GM21423 (cell line): ENCODE results near the gene DIAPH3.

Experiments
- ATAC-seq: cut with Tn5 transposase; IDR thresholded peaks from one replicate; pipeline ENCODE4 v1.9.1; 2021; ENCODE audit warnings: mild to moderate bottlenecking, moderate library complexity; ENCODE audit not compliant: unreplicated experiment

Gene DIAPH3

GRCh38 chr13:60020288-60020687, 143.4 kb downstream of the DIAPH3 start:
- ATAC-seq: no peak

- ATAC-seq: peak; percentile 88
Measured at GRCh38 chr13:60019119-60019993, 144.4 kb downstream of the DIAPH3 start.

- no peak for ATAC-seq
Measured at GRCh38 chr13:60018536-60018935, 145.2 kb downstream of the DIAPH3 start.

GRCh38 chr13:60016229-60016628, 147.5 kb downstream of the DIAPH3 start:
- ATAC-seq: no peak

- no peak for ATAC-seq
Measured at GRCh38 chr13:60013166-60013565, 150.6 kb downstream of the DIAPH3 start.

GRCh38 chr13:60012488-60012887, 151.2 kb downstream of the DIAPH3 start:
- ATAC-seq: no peak

- ATAC-seq: no peak
Measured at GRCh38 chr13:60009300-60010253, 154.2 kb downstream of the DIAPH3 start.

GRCh38 chr13:60001889-60002288, 161.8 kb downstream of the DIAPH3 start:
- no peak for ATAC-seq

- no peak for ATAC-seq
Measured at GRCh38 chr13:60000976-60001375, 162.8 kb downstream of the DIAPH3 start.

GRCh38 chr13:60000081-60000480, 163.6 kb downstream of the DIAPH3 start:
- no peak for ATAC-seq

- no peak for ATAC-seq
Measured at GRCh38 chr13:59997976-59998375, 165.8 kb downstream of the DIAPH3 start.

- no peak for ATAC-seq
Measured at GRCh38 chr13:59996461-59996980, 167.2 kb downstream of the DIAPH3 start.

- no peak for ATAC-seq
Measured at GRCh38 chr13:59991395-59991794, 172.3 kb downstream of the DIAPH3 start.

- no peak for ATAC-seq
Measured at GRCh38 chr13:59982631-59983382, 180.9 kb downstream of the DIAPH3 start.

- ATAC-seq: no peak
Measured at GRCh38 chr13:59979589-59979988, 184.1 kb downstream of the DIAPH3 start.

- no peak for ATAC-seq
Measured at GRCh38 chr13:59978862-59979261, 184.9 kb downstream of the DIAPH3 start.

GRCh38 chr13:59976856-59977255, 186.9 kb downstream of the DIAPH3 start:
- no peak for ATAC-seq

GRCh38 chr13:59975807-59976435, 187.8 kb downstream of the DIAPH3 start:
- no peak for ATAC-seq

- ATAC-seq: no peak
Measured at GRCh38 chr13:59970847-59971246, 192.9 kb downstream of the DIAPH3 start.

- ATAC-seq: no peak
Measured at GRCh38 chr13:59963827-59964226, 199.9 kb downstream of the DIAPH3 start.
